ACC112 (cell line): Measurements from ENCODE around the gene CSF1R.

Experiments used
- H2AFZ ChIP-seq: fragments of 200-600 bp; sonication (generic); one replicate; pipeline ENCODE4 v1.6.0; 2017; ENCODE audit warnings: antibody characterized with exemption, low read length; ENCODE audit not compliant: unreplicated experiment
- H3K27ac ChIP-seq: fragments of 200-600 bp; sonication (generic); 2 replicates; pipeline ENCODE4 v1.5.1; 2014; ENCODE audit warnings: low read depth, mild to moderate bottlenecking, antibody characterized with exemption, low read length, moderate library complexity
- H3K27me3 ChIP-seq: fragments of 200-600 bp; sonication (generic); 2 replicates; pipeline ENCODE4 v1.6.1; 2014; ENCODE audit warnings: mild to moderate bottlenecking, antibody characterized with exemption, low read length, moderate library complexity, mixed read lengths; ENCODE audit not compliant: insufficient read depth
- H3K36me3 ChIP-seq: fragments of 200-600 bp; sonication (generic); 2 replicates; pipeline ENCODE4 v1.6.1; 2016; ENCODE audit warnings: mild to moderate bottlenecking, antibody characterized with exemption, low read length, moderate library complexity, mixed read lengths; ENCODE audit not compliant: insufficient read depth
- H3K4me1 ChIP-seq: fragments of 200-600 bp; sonication (generic); one replicate; pipeline ENCODE4 v1.6.1; 2016; ENCODE audit warnings: low read length, mixed read lengths; ENCODE audit not compliant: insufficient read depth, unreplicated experiment, control insufficient read depth
- H3K4me3 ChIP-seq: fragments of 200-600 bp; sonication (generic); 2 replicates; pipeline ENCODE4 v1.5.1; 2014; ENCODE audit warnings: mild to moderate bottlenecking, low read depth, low read length
- H3K79me2 ChIP-seq: fragments of 200-600 bp; sonication (generic); one replicate; pipeline ENCODE4 v1.6.0; 2016; ENCODE audit warnings: low read length; ENCODE audit not compliant: control insufficient read depth, unreplicated experiment, insufficient read depth

The CSF1R gene

GRCh38 chr5:150023136-150023535 lies 63.2 kb downstream of the CSF1R start:
- Histone ChIP-seq H3K4me1 (peaks cover 34% of the 10 kb centered on the region), H3K79me2 (peaks cover 10% of the 10 kb centered on the region), H3K4me3 (no peak overlapping the region), H3K27ac (0 out of 2 replicates have a peak overlapping the region, but pooled peaks have one; percentile 70), H3K27me3 (no peaks in the 10 kb centered on the region), H3K36me3 (peaks cover 62% of the 10 kb centered on the region), H2AFZ (no peak overlapping the region)

GRCh38 chr5:150022681-150023080 lies 63.7 kb downstream of the CSF1R start:
- H2AFZ ChIP-seq, result no peak overlapping the region
- peaks cover 59% of the 10 kb centered on the region for H3K36me3 ChIP-seq
- H3K27ac ChIP-seq, result peak overlapping the region; percentile 70
- peak overlapping the region; percentile 11; the same call in 1 of the 2 replicates for H3K4me3 ChIP-seq
- peaks cover 11% of the 10 kb centered on the region for H3K79me2 ChIP-seq
- no peaks in the 10 kb centered on the region for H3K27me3 ChIP-seq
- peaks cover 34% of the 10 kb centered on the region for H3K4me1 ChIP-seq

DNA sequence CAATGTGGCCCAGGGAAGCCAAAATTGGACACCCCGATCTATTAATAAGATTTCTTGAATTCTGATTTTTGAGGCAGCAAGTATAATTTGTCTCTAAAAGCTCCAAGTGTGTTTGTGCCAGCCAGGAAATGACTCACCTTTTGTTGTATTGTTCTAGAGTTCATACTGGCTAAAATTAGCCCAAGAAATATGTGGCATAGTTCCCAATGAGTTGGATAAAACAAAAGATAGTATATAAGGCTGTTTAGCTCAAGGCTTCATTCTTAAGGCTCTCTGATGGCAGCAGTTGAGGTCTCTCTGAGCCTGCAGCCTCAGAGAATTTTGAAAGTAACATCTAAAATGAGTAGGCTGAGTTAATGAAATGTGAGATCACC lies 64.2 kb downstream of the CSF1R start:
- Histone ChIP-seq H3K27ac (peak overlapping the region; percentile 70), H3K27me3 (no peaks in the 10 kb centered on the region), H2AFZ (no peak overlapping the region), H3K79me2 (peaks cover 11% of the 10 kb centered on the region), H3K4me1 (peaks cover 38% of the 10 kb centered on the region), H3K4me3 (peak overlapping the region; percentile 30), H3K36me3 (peaks cover 60% of the 10 kb centered on the region)

DNA sequence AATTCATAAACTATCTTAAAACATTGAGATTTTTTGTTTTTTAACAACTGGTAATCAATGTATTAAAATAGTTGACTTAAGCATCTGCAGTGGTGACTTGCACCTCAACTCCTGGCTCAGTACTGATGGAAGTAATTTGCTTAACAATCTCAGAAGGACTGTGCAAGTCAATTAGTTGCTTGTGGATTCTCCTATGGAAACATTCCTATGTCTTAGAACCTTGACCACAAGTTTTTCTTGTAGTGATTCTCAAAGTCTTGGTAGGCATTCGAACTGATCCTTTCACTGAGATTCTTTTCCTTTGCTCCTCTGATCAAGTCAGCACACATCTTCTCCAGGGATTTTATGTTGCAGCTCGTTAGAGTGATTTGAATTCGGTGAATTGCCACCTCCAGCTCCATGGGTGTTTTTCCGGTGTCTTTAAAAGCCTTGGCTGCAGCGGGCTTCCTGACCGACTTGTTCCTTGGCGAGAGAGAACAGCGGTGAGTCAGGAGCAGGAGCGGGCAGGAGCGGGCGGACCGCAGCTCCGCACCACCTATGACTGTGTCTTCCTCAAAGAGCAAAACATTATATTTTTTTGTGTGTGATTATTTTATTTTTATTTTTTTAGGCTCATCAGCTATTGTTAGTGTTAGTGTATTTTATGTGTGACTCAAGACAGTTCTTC lies 64.7 kb downstream of the CSF1R start:
- Histone ChIP-seq H3K4me1 (peaks cover 39% of the 10 kb centered on the region), H3K36me3 (peaks cover 62% of the 10 kb centered on the region), H3K79me2 (peaks cover 11% of the 10 kb centered on the region), H3K27me3 (no peaks in the 10 kb centered on the region), H2AFZ (no peak overlapping the region), H3K4me3 (peak overlapping the region; percentile 30), H3K27ac (peak overlapping the region; percentile 70)

DNA sequence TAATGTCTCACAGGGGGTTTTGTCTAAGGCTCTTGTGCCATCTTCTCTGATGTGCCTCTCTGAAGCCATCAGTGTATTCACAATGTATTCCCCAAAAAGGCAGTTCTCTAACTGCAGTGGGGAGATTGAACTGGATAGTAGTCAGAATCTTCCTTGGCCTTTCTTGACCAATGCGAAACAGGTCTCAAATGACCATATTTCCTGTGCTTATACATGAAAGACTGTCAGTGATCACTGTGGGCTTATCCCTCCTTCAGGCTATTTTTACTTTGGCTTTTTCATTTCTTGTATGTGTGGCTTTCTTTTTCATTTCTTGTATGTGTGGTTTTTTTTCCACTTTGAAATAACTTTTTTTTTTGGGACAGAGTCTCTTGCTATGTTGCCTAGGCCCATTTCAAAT lies 66.1 kb downstream of the CSF1R start:
- Histone ChIP-seq H3K36me3 (peaks cover 68% of the 10 kb centered on the region), H3K79me2 (peaks cover 11% of the 10 kb centered on the region), H3K4me3 (no peak overlapping the region), H3K27me3 (no peaks in the 10 kb centered on the region), H2AFZ (no peak overlapping the region), H3K27ac (no peak overlapping the region), H3K4me1 (peaks cover 39% of the 10 kb centered on the region)

GRCh38 chr5:150017226-150018005 lies 68.9 kb downstream of the CSF1R start:
- H3K79me2 ChIP-seq, result peaks cover 12% of the 10 kb centered on the region
- H3K27me3 ChIP-seq, result no peaks in the 10 kb centered on the region
- H3K4me3 ChIP-seq, result no peak overlapping the region
- no peak overlapping the region for H2AFZ ChIP-seq
- H3K27ac ChIP-seq, result peak overlapping the region; percentile 29; the same call in 1 of the 2 replicates
- H3K36me3 ChIP-seq, result peaks cover 72% of the 10 kb centered on the region
- H3K4me1 ChIP-seq, result peaks cover 27% of the 10 kb centered on the region

DNA sequence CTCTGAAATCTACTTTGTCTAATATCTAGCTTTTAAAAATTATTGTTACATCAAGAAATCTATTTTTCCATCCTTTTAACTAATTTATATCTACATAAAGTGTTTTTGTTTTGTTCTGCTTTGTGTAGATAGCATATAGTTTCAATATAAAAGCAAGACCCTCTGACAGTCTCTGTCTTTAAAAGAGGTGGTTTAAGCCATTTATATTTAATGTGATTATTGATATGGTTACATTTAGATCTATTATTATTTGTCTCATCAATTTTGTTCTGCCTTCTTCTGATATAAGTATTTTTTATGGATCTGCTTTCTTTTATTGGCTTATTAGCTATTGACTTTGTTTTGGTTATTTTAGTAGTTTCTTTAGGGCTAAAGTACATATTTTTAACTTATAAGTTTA lies 69.8 kb downstream of the CSF1R start:
- Histone ChIP-seq H3K79me2 (peaks cover 16% of the 10 kb centered on the region), H2AFZ (no peak overlapping the region), H3K27me3 (no peaks in the 10 kb centered on the region), H3K27ac (no peak overlapping the region), H3K4me3 (no peak overlapping the region), H3K36me3 (peaks cover 80% of the 10 kb centered on the region), H3K4me1 (peaks cover 22% of the 10 kb centered on the region)

DNA sequence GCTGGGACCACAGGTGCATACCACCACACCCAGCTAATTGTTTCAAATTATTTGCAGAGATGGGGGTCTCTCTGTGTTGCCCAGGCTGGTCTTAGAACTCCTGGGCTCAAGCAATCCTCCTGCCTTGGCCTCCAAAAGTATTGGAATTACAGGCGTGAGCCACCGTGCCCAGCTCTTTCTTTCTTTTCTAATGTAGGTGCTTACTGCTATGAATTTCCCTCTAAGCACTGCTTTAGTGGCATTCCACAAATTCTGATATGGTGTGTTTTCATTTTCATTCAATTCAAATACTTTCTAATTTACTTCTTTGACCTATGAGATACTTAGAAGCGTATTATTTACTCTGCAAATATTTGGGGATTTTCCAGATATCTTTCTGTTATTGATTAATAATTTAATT lies 70.9 kb downstream of the CSF1R start:
- Histone ChIP-seq H3K27me3 (no peaks in the 10 kb centered on the region), H3K36me3 (peaks cover 86% of the 10 kb centered on the region), H3K4me1 (peaks cover 11% of the 10 kb centered on the region), H3K4me3 (no peak overlapping the region), H2AFZ (no peak overlapping the region), H3K79me2 (peaks cover 26% of the 10 kb centered on the region), H3K27ac (no peak overlapping the region)

DNA sequence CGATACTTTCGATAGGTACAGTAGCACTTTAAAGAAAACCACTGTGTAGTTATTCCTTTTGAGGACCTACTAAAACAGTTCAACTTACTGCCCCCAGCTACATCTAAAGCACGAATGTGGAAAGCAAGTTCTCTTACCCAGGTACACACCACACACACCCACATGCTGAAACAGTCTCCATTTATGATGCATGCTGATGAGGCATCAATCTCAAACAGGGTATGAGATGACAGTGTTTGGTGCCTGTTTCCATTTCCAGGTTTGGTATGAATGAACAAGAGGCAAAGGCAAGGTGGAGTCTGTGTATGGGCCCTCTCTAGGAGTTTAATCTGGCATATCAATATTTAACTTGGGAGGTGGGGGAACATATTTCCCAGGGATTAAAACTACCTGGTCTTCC lies 71.9 kb downstream of the CSF1R start:
- Histone ChIP-seq H3K4me1 (peaks cover 5% of the 10 kb centered on the region), H3K79me2 (peaks cover 27% of the 10 kb centered on the region), H3K36me3 (peaks cover 80% of the 10 kb centered on the region), H3K27ac (no peak overlapping the region), H3K4me3 (no peak overlapping the region), H3K27me3 (no peaks in the 10 kb centered on the region), H2AFZ (no peak overlapping the region)

- Histone ChIP-seq H3K27me3 (no peaks in the 10 kb centered on the region), H3K79me2 (peaks cover 27% of the 10 kb centered on the region), H3K27ac (no peak overlapping the region), H3K4me3 (no peak overlapping the region), H3K4me1 (peaks cover 5% of the 10 kb centered on the region), H3K36me3 (peaks cover 76% of the 10 kb centered on the region), H2AFZ (no peak overlapping the region)
Measured at GRCh38 chr5:150013931-150014330, 72.4 kb downstream of the CSF1R start.
